RWPE2 (cell line): ENCODE measurements around the gene RBM10.

Source experiments
- ATAC-seq: fragments of 200-7000 bp; cut with Tn5 transposase; 3 replicates; pipeline ENCODE4 v1.9.1; 2021; ENCODE audit warnings: low read depth
- DNase-seq: peaks from one replicate; pipeline ENCODE4 v3.0.0-alpha.2; 2020; ENCODE audit warnings: low spot score
- H3K27ac ChIP-seq: fragments of 450-650 bp; 2 replicates; pipeline ENCODE4 v1.5.1; 2017; ENCODE audit warnings: mild to moderate bottlenecking; ENCODE audit not compliant: poor library complexity, severe bottlenecking
- H3K27me3 ChIP-seq: fragments of 250-450 bp; sonication (Bioruptor Pico); 2 replicates; pipeline ENCODE4 v1.5.1; 2021; ENCODE audit warnings: mild to moderate bottlenecking, moderate library complexity; ENCODE audit not compliant: insufficient read depth, poor library complexity, severe bottlenecking
- H3K36me3 ChIP-seq: fragments of 250-450 bp; sonication (Bioruptor Pico); 2 replicates; pipeline ENCODE4 v1.5.1; 2020; ENCODE audit warnings: low read depth, mild to moderate bottlenecking, moderate library complexity
- H3K4me1 ChIP-seq: fragments of 250-450 bp; sonication (Bioruptor Pico); 2 replicates; pipeline ENCODE4 v1.5.1; 2021; ENCODE audit warnings: mild to moderate bottlenecking, moderate library complexity; ENCODE audit not compliant: insufficient read depth, poor library complexity, severe bottlenecking
- H3K4me3 ChIP-seq: fragments of 250-450 bp; sonication (Bioruptor Pico); 2 replicates; pipeline ENCODE4 v1.5.1; 2021; ENCODE audit warnings: mild to moderate bottlenecking, moderate library complexity; ENCODE audit not compliant: severe bottlenecking
- H3K9me3 ChIP-seq: fragments of 250-450 bp; sonication (Bioruptor Pico); 2 replicates; pipeline ENCODE4 v1.5.1; 2021; ENCODE audit warnings: mild to moderate bottlenecking, moderate library complexity; ENCODE audit not compliant: severe bottlenecking
- CTCF ChIP-seq: fragments of 450-650 bp; IDR thresholded peaks from one replicate; pipeline ENCODE4 v1.5.1; 2017; ENCODE audit warnings: mild to moderate bottlenecking, moderate library complexity; ENCODE audit not compliant: poor library complexity, severe bottlenecking

Gene RBM10

DNA sequence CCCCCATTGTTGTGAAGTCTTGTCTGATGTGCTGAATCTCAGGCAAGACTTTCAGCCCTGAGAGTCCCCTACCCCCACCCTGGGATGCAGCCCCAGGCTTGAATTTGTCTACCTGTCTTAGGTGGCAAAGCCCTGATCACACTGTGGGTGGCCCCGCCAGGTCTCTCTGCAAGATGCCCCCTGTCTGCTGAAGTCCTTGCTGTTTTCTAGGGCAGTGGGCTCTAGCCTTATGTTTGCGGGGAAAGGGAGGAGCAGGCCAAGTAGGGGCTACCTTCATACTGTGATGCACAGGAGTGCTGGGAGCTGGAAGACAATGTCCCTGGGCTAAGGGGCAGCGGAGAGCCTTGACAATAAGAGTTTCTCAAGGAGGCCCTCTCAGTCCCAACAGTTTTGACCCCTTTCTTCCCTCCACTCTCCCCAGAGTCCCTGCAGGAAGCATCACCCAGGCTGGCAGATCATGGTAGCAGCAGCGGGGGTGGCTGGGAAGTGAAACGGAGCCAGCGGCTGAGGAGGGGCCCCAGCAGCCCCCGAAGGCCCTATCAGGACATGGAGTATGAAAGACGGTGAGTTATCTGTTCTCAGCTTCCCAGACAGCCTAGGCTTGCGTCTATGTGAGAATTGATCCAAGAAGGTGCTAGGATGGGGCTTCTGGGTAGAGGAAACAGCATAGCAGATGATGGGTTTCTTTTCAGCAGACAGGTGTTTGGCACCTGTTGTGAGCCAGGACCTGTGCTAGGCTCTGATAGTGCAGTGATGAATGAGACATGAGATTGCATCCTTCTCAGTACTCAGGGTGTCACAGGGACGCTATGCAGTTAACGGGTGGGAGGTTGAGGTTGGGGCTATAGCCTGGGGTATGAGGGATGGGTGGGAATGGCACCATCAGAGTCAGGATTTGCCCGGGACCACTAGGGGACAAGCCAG lies 2.2 kb downstream of the RBM10 start:
- TF ChIP-seq CTCF = no peak
- H3K27me3 ChIP-seq = no peaks in the 10 kb centered on the region
- H3K9me3 ChIP-seq = no peaks in the 10 kb centered on the region
- ATAC-seq (no peak), DNase-seq (no peak)
- no peak overlapping the region for H3K27ac ChIP-seq
- peaks cover 14% of the 10 kb centered on the region for H3K36me3 ChIP-seq
- H3K4me1 ChIP-seq = no peaks in the 10 kb centered on the region
- H3K4me3 ChIP-seq = no peak overlapping the region

DNA sequence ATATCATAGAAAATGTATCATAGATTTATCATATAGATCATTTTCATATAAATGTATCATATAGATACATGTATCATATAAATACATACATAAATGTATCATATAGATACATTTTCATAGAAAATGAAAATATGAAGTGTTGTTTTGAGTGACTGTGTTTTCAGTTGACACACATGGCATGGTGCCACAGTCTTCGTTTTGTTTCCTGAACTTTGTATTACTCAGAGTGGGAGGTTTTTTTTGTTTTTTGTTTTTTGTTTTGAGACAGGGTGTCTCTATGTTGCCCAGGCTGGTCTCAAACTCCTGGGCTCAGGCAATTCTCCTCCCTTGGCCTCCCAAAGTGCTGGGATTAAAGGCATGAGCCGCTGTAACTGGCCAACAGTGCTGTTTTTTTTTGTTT lies 3.9 kb downstream of the RBM10 start:
- no peak for ATAC-seq
- no peak for DNase-seq
- no peak for TF ChIP-seq CTCF

DNA sequence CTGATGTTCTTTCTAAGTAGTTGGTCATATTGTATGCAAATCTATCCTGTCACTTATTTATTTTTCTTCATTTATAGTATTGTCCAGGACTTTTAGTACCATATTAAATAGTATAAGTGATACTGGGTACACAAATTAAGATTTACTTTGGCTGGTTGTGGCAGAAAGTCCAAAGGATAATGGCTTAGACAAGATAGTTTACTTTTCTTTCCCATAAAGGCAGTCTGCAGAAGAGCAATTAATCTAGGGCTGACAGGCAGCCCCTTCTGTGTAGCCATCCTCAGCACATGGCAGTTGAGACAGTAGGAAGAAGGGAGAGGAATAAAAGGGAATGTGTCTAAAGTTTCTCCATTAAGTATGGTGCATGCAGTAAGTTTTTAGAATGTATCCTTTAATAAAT lies 6.4 kb downstream of the RBM10 start:
- H3K4me3 ChIP-seq = no peak overlapping the region
- H3K36me3 ChIP-seq = peaks cover 33% of the 10 kb centered on the region
- DNase-seq = no peak
- no peak for ATAC-seq
- H3K9me3 ChIP-seq = no peaks in the 10 kb centered on the region
- no peak overlapping the region for H3K27ac ChIP-seq
- no peaks in the 10 kb centered on the region for H3K4me1 ChIP-seq
- TF ChIP-seq CTCF = no peak
- H3K27me3 ChIP-seq = no peaks in the 10 kb centered on the region

More for the DNA sequence above, 3.9 kb downstream of the RBM10 start:
- H3K9me3 ChIP-seq = no peaks in the 10 kb centered on the region
- no peak overlapping the region for H3K4me3 ChIP-seq
- peaks cover 21% of the 10 kb centered on the region for H3K36me3 ChIP-seq
- no peaks in the 10 kb centered on the region for H3K4me1 ChIP-seq
- no peak overlapping the region for H3K27ac ChIP-seq
- H3K27me3 ChIP-seq = no peaks in the 10 kb centered on the region

DNA sequence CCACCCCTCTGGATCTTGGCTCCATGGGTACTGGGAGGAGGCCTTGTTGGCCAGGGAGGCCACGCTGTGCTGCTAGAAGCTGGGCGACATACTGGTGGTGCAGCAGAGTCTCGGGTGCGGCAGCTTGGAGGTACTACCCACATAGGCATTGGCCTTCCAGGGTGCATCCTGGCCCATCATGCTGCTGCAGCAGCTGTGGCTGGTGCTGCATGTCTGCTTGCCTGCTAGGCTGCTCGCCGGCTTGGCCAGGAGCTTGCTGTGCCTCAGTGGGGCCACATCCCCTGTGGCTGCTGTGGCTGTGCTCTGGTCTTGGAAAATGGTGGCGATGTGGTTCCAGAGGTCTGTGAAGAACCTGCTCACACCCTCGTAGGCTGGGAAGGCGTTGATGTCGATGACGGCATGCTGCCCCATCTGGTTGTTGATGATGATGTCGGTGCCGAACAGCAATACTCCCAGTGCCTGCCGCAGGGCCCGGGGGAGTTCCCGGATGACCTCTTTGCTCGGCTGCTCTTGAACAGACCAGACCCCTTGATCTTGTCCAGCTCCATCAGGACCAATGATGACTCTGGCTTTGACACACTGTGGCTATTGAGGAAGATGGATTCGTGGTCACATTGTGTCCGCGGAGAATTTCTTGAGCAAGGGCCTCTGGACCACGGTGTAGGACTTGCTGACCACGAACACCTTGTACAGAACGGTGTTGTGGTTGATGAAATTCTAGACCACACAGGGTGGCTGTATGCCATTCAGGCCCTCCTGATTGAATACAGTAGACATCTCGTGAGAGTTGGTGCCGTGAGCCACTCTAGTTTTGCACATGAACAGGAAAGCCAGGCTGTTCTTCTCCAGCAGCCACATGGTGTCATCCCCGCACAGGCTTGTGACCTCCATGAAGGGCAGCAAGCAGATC lies 11.8 kb downstream of the RBM10 start:
- DNase-seq = no peak
- no peak for ATAC-seq
- no peak overlapping the region for H3K27ac ChIP-seq
- no peaks in the 10 kb centered on the region for H3K4me1 ChIP-seq
- TF ChIP-seq CTCF = no peak
- H3K9me3 ChIP-seq = no peaks in the 10 kb centered on the region
- H3K4me3 ChIP-seq = no peak overlapping the region
- H3K27me3 ChIP-seq = no peaks in the 10 kb centered on the region
- H3K36me3 ChIP-seq = peaks cover 23% of the 10 kb centered on the region
